GM12801 (cell line): ENCODE measurements around the gene CFAP299.

Experiments
- TF ChIP-seq, protein P1 (sequence below): IDR thresholded peaks from one replicate; pipeline ENCODE4 v1.5.1; 2011; ENCODE audit warnings: control low read depth; ENCODE audit not compliant: insufficient read length; ENCODE audit errors: extremely low read depth

The CFAP299 gene

DNA sequence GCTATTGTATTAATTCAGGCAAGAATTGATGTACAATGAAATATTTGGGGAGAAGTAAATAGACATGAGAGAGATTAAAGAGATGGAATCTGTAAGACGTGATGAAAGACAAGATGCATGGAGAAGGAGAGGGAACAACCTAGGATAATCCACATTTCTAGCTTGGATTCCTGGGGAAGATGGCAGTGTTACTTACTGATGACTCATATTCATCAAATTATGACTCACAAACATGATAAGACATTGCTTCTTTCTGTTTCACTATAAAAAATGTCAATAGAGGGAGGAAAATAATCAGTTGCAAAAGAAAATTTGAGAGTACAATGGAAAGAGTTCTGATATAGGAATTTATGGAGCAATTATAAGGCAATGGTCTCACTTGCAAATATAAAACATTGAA is 590.9 kb downstream of the CFAP299 start:
- TF ChIP-seq, protein P1, sequence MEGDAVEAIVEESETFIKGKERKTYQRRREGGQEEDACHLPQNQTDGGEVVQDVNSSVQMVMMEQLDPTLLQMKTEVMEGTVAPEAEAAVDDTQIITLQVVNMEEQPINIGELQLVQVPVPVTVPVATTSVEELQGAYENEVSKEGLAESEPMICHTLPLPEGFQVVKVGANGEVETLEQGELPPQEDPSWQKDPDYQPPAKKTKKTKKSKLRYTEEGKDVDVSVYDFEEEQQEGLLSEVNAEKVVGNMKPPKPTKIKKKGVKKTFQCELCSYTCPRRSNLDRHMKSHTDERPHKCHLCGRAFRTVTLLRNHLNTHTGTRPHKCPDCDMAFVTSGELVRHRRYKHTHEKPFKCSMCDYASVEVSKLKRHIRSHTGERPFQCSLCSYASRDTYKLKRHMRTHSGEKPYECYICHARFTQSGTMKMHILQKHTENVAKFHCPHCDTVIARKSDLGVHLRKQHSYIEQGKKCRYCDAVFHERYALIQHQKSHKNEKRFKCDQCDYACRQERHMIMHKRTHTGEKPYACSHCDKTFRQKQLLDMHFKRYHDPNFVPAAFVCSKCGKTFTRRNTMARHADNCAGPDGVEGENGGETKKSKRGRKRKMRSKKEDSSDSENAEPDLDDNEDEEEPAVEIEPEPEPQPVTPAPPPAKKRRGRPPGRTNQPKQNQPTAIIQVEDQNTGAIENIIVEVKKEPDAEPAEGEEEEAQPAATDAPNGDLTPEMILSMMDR, result no peak

DNA sequence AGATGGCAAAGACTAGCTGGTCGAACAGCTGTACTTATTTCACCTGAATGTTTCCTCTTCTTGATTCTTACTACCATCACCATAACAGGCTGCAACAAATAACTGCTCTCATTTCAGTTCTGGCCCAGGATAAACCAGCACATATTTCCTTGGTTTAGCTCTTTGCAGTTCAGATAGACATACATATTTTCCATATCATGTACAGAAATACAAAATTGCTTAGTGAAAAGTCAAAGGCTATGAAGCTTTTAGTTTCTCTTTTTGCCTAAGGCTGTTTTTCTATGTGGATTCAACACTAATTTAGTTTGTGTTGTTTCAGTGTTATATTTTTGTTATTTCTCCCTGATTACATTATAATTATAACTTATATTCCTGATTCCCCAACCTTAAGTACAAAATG is 591.4 kb downstream of the CFAP299 start:
- TF ChIP-seq, protein P1, result no peak

DNA sequence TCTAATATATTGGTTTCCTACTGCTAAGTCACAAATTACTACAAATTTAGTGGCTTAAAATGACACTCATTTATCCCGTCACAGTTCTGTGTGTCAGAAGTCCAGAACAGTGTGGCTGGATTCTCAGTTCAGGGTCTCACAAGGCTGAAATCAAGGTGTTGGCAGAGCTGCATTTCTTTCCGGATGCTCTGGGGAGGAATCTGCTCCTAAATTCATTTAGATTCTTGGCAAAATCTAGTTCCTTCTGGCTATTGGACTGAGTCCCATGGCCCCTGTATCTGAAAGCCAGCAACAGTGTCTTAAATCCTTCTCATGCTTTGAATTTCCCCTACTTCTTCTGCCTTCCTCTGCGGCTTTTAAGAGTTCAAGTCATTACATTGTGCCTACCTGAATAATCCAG is 591.9 kb downstream of the CFAP299 start:
- TF ChIP-seq, protein P1, result no peak

DNA sequence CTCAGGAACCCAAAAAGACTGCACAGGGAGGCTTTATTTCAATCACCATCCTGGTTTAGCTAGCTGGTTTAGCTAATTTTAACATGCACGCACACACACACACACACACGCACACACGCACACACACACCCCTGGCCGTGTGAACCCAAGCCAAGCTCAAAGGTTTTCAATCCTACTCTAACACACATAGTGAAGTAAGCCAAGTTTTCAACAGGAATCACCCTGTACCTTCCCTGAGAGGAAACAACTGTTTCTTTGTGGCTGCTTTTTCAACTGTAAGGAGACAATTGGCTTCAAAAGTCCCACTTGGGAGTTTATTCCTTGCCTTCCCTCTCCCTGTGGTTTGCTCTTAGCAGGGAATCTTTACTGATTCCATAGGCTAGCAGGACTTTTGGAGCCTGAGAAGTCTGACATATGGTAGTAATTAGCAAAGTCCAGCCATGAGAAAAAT is 596.1 kb downstream of the CFAP299 start:
- TF ChIP-seq, protein P1, result no peak

DNA sequence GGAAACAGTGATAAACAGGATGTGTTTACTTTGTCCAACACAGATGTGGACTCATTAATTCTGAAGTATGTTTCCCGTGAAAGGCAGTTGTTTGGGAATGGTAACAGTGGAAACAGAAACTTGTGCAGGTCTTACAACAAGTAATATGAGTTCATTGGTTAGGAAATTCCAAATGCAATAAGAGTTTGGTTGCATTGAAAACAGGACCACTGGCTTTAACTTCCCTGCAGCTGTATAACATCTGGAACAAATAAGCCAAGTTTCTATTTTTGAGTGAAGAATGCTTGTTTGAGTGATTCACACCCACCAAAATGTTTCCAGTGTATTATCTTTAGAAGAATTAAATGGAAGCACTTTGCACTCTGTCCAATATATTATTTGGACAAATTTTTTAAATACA is 612.6 kb downstream of the CFAP299 start:
- TF ChIP-seq, protein P1, result no peak

DNA sequence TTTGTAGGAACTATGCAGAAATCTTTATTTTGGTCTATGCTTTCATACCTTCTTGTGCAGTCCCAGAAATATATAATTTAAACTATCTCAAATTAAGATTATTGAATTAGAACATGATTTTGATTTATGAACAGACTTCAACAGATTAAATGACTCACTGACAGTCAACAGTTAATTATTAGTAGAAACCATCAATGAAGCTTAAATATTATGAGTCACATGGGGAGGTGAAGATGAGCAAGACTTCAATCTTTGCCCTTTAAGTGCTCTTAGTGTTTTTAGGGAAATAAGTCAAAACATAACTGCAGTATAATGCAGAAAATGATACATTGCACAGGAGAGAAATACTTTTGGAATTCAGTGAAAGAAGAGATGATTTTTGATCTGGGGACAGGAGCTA is 613.5 kb downstream of the CFAP299 start:
- TF ChIP-seq, protein P1, result no peak

DNA sequence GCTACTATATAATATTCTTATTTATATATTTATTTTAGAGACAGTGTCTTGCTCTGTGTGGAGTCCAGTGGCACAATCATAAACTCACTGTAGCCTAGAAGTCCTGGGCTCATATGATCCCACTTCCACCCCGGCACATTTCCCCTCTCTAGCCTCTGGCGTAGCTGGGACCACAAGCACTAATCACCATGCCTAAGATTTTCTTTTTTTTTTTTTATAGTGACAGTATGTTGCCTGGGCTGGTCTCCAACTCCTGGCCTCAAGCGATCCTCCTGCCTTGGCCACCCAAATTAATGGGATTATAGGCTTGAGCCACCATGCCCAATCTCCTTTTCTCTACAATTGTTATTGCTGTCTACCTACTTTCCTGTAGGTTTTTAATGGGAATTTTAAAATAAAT is 620.9 kb downstream of the CFAP299 start:
- TF ChIP-seq, protein P1, result no peak

DNA sequence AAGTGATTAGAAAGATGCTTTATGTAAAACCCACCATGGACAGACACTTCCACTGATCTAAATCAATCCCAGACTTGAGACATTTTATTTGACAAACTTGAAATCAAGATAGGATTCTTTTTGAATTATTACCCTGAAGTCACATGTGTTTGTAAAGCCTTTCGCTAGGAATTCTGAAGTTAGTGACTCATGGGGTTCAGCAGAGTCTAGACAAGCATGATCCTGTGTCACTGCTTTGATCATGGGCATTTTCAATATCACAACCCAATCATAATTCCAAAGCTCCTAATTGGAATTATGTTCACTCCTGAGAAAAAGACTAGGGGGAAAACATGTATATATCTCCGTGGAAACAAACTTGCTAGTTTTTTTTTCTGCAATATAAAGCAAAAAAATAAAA is 627.5 kb downstream of the CFAP299 start:
- TF ChIP-seq, protein P1, result no peak
